ENCODE results near the gene PKP3.
"Not testable (repeated sequence)": the region's sequence is repeated elsewhere in the genome, so short reads cannot be mapped to it uniquely, and the experiment has no call there.

Gene PKP3

GRCh38 chr11:394034-394857, at the start of gene PKP3:
PKP3 (plus strand) TSS chr11:394209; CDS start chr11:394293, 84 bp downstream.
- DNase-seq: no peak

GRCh38 chr11:344836-345578, 49.0 kb upstream of the PKP3 start:
- no peak for DNase-seq

GRCh38 chr11:346529-346928, 47.5 kb upstream of the PKP3 start:
- DNase-seq: no peak

GRCh38 chr11:349270-349954, 44.6 kb upstream of the PKP3 start:
- not testable (repeated sequence) for DNase-seq

GRCh38 chr11:350033-350722, 43.8 kb upstream of the PKP3 start:
- DNase-seq: not testable (repeated sequence)

- no peak for DNase-seq
Measured at GRCh38 chr11:350723-351255, 43.2 kb upstream of the PKP3 start.

- DNase-seq: no peak
Measured at GRCh38 chr11:351411-351810, 42.6 kb upstream of the PKP3 start.

- no peak for DNase-seq
Measured at GRCh38 chr11:352456-353031, 41.5 kb upstream of the PKP3 start.

- no peak for DNase-seq
Measured at GRCh38 chr11:353179-353873, 40.7 kb upstream of the PKP3 start.

GRCh38 chr11:355581-356458, 38.2 kb upstream of the PKP3 start:
- peak; percentile 70 to 94 (median 80) for DNase-seq

- no peak for DNase-seq
Measured at GRCh38 chr11:356610-357009, 37.4 kb upstream of the PKP3 start.

- no peak for DNase-seq
Measured at GRCh38 chr11:357582-357981, 36.4 kb upstream of the PKP3 start.

GRCh38 chr11:358129-358800, 35.7 kb upstream of the PKP3 start:
- no peak for DNase-seq

GRCh38 chr11:359181-359714, 34.8 kb upstream of the PKP3 start:
- no peak for DNase-seq

GRCh38 chr11:360326-361280, 33.4 kb upstream of the PKP3 start:
- DNase-seq: no peak

- DNase-seq: no peak
Measured at GRCh38 chr11:362642-363442, 31.2 kb upstream of the PKP3 start.

- DNase-seq: not testable (repeated sequence)
Measured at GRCh38 chr11:363443-363805, 30.6 kb upstream of the PKP3 start.
